HG02759 (cell line): Measurements from ENCODE around the gene DSG4.

ENCODE experiments used
- ATAC-seq: cut with Tn5 transposase; IDR thresholded peaks from one replicate; pipeline ENCODE4 v1.9.1; 2021; ENCODE audit warnings: mild to moderate bottlenecking, moderate library complexity; ENCODE audit not compliant: unreplicated experiment

Gene DSG4

GRCh38 chr18:31444142-31444541 is 67.6 kb downstream of the DSG4 start:
- no peak for ATAC-seq

GRCh38 chr18:31445908-31446307 is 69.3 kb downstream of the DSG4 start:
- no peak for ATAC-seq

GRCh38 chr18:31446854-31447253 is 70.3 kb downstream of the DSG4 start:
- no peak for ATAC-seq

GRCh38 chr18:31447530-31448191 is 71.1 kb downstream of the DSG4 start, which contains the start of gene DSG3:
TSS of gene DSG3 (plus strand) at chr18:31447741. CDS start at chr18:31447878, 137 bp downstream.
- no peak for ATAC-seq

GRCh38 chr18:31450409-31450808 is 73.8 kb downstream of the DSG4 start:
- ATAC-seq = no peak

- no peak for ATAC-seq
Observed at GRCh38 chr18:31451625-31452024, 75.0 kb downstream of the DSG4 start.

GRCh38 chr18:31454066-31454708 is 77.6 kb downstream of the DSG4 start:
- no peak for ATAC-seq
